Ovary (tissue), 3 donors: ENCODE results near the gene HOXB9.

Experiments used
- EP300 ChIP-seq: sonication (generic); formaldehyde crosslinking; IDR thresholded peaks from one replicate; pipeline ENCODE4 v1.6.1; 2017; ENCODE audit warnings: antibody characterized with exemption
- POLR2A ChIP-seq: fragments of 450-650 bp; IDR thresholded peaks from one replicate; pipeline ENCODE4 v1.6.1; 2017; ENCODE audit warnings: antibody characterized with exemption, mild to moderate bottlenecking, moderate library complexity
- TF ChIP-seq, protein P1 (sequence below), 3 donors: fragments of 450-650 bp in 2 of 3; fragments of 200-600 bp in 1 of 3; IDR thresholded peaks; one replicate each; pipeline versions ENCODE4 v1.5.1 to v1.8.0; 2016 to 2022; ENCODE audit warnings: antibody characterized with exemption in 3 of 3, mild to moderate bottlenecking in 1 of 3
- donor health status: DM: no; HTN: no; CAD: no.

DNA sequence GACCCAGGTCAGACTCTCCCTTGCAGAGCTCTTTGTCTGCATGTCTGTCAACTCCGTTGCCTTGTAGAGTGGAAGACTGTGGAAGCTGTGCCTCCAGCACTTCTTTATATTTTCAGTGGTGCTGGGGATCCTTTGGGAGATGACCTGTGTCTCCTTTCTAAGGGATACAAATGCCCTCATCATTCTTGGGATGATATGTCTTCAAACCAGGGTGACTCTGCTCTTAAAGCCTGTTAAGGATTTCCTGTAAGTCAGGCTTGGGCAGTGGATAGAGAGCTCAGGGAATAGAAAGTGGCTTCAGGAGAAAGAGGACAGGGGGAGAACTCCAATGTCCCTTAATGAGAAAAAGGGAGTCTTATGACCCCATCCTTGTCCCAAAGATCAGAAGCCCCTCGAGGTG lies 37.6 kb downstream of the HOXB9 start:
- TF ChIP-seq, protein P1, sequence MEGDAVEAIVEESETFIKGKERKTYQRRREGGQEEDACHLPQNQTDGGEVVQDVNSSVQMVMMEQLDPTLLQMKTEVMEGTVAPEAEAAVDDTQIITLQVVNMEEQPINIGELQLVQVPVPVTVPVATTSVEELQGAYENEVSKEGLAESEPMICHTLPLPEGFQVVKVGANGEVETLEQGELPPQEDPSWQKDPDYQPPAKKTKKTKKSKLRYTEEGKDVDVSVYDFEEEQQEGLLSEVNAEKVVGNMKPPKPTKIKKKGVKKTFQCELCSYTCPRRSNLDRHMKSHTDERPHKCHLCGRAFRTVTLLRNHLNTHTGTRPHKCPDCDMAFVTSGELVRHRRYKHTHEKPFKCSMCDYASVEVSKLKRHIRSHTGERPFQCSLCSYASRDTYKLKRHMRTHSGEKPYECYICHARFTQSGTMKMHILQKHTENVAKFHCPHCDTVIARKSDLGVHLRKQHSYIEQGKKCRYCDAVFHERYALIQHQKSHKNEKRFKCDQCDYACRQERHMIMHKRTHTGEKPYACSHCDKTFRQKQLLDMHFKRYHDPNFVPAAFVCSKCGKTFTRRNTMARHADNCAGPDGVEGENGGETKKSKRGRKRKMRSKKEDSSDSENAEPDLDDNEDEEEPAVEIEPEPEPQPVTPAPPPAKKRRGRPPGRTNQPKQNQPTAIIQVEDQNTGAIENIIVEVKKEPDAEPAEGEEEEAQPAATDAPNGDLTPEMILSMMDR (IDR thresholded peaks at IDR 0.05), result no peak
- TF ChIP-seq POLR2A, result no peak
- TF ChIP-seq EP300, result no peak
